NCI-H2029 (cell line): ENCODE data around the gene RXRB.
A peak's percentile ranks its signal among the peaks of the same experiment; 100 is the strongest.

Experiments used
- DNase-seq: peaks from one replicate; lab custom pipeline; 2025; lab: John Stamatoyannopoulos, UW

The RXRB gene

GRCh38 chr6:33211666-33212422 lies 11.4 kb upstream of the RXRB start:
- DNase-seq = no peak

- no peak for DNase-seq
Observed at GRCh38 chr6:33211136-33211535, 10.7 kb upstream of the RXRB start.

- DNase-seq = no peak
Observed at GRCh38 chr6:33209856-33210255, 9.4 kb upstream of the RXRB start.

- peak; percentile 69 for DNase-seq
Observed at GRCh38 chr6:33208091-33208967, 7.9 kb upstream of the RXRB start, which contains the start of gene RING1. TSS of gene RING1 (plus strand) at chr6:33208500. CDS start at chr6:33208823, 323 bp downstream.

GRCh38 chr6:33207552-33208090 lies 7.2 kb upstream of the RXRB start:
- DNase-seq = no peak

GRCh38 chr6:33206864-33207551 lies 6.5 kb upstream of the RXRB start:
- DNase-seq = no peak

- DNase-seq = no peak
Observed at GRCh38 chr6:33206027-33206863, 5.8 kb upstream of the RXRB start.

- no peak for DNase-seq
Observed at GRCh38 chr6:33205191-33206026, 4.9 kb upstream of the RXRB start.

- DNase-seq = peak; percentile 93
Observed at GRCh38 chr6:33204415-33205190, 4.1 kb upstream of the RXRB start, which contains the start of gene HSD17B8. TSS of gene HSD17B8 (plus strand) at chr6:33204655. CDS start at chr6:33204669, 14 bp downstream.

GRCh38 chr6:33204165-33204414 lies 3.6 kb upstream of the RXRB start:
- no peak for DNase-seq

- no peak for DNase-seq
Observed at GRCh38 chr6:33203443-33204164, 3.1 kb upstream of the RXRB start.

GRCh38 chr6:33202799-33203198 lies 2.3 kb upstream of the RXRB start:
- no peak for DNase-seq

GRCh38 chr6:33201935-33202334 lies 1.5 kb upstream of the RXRB start:
- DNase-seq = no peak

- no peak for DNase-seq
Observed at GRCh38 chr6:33201147-33201545, 681 bp upstream of the RXRB start.

GRCh38 chr6:33199687-33200218 lies 712 bp downstream of the RXRB start:
- DNase-seq = peak; percentile 84

- DNase-seq = no peak
Observed at GRCh38 chr6:33198853-33199436, 1.5 kb downstream of the RXRB start.

GRCh38 chr6:33198159-33198852 lies 2.2 kb downstream of the RXRB start:
- no peak for DNase-seq
